ENCODE measurements around the gene PGGHG.

DNA sequence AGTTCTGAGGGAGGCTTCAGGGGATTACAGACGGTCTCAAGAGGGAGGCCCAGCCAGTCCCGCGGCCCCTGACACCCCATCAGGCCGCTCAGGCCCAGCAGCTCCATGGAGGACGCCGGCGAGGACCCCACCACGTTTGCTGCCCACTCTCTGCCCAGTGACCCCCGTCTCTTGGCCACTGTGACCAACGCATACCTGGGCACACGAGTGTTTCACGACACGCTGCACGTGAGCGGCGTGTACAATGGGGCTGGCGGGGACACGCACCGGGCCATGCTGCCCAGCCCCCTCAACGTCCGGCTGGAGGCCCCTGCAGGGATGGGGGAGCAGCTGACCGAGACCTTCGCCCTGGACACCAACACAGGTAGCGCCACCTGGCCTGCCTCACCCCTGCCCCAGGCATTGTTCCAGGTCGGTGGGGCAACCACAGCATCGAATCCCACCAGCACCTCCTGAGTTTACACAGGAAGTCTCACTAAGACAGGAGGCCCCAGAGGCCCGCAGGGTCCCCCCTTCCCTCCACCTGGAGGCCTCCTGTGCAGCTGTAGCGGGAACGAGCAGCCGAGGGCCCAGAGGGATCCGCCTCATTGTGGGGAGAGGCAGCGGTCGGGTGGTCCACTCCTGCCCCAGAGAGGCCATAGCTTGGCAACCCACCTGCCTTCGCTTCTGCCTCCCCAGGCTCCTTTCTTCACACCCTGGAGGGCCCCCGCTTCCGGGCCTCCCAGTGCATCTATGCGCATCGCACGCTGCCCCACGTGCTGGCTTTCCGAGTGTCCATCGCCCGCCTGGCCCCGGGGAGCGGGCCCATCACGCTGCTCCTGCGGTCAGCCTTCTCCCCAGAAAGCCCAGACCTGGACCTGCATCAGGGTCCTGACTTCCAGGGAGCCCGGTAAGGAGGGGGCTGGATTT is 1.0 kb downstream of the PGGHG start:
- TF ChIP-seq, protein P1, sequence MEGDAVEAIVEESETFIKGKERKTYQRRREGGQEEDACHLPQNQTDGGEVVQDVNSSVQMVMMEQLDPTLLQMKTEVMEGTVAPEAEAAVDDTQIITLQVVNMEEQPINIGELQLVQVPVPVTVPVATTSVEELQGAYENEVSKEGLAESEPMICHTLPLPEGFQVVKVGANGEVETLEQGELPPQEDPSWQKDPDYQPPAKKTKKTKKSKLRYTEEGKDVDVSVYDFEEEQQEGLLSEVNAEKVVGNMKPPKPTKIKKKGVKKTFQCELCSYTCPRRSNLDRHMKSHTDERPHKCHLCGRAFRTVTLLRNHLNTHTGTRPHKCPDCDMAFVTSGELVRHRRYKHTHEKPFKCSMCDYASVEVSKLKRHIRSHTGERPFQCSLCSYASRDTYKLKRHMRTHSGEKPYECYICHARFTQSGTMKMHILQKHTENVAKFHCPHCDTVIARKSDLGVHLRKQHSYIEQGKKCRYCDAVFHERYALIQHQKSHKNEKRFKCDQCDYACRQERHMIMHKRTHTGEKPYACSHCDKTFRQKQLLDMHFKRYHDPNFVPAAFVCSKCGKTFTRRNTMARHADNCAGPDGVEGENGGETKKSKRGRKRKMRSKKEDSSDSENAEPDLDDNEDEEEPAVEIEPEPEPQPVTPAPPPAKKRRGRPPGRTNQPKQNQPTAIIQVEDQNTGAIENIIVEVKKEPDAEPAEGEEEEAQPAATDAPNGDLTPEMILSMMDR (IDR thresholded peaks at IDR 0.05 in 8 of 11, conservative IDR thresholded peaks at IDR 0.05 in 3 of 11), result no peak
- no peak for TF ChIP-seq POLR2A (IDR thresholded peaks at IDR 0.05)
- peak in 1 of 3 donors; percentile 64 for TF ChIP-seq POLR2AphosphoS5 (IDR thresholded peaks at IDR 0.05)

Measured in spleen (tissue), 7 donors.